GM12801 (cell line): ENCODE measurements around the gene LRIG1.

Experiments
- CTCF ChIP-seq: IDR thresholded peaks from one replicate; pipeline ENCODE4 v1.5.1; 2011; ENCODE audit warnings: control low read depth; ENCODE audit not compliant: insufficient read length; ENCODE audit errors: extremely low read depth

LRIG1 gene

GRCh38 chr3:66437341-66437929 is 63.4 kb downstream of the LRIG1 start:
- TF ChIP-seq CTCF = no peak

GRCh38 chr3:66435989-66436388 is 64.8 kb downstream of the LRIG1 start:
- TF ChIP-seq CTCF = no peak

GRCh38 chr3:66434726-66435125 is 66.1 kb downstream of the LRIG1 start:
- TF ChIP-seq CTCF = no peak

GRCh38 chr3:66433522-66433782 is 67.4 kb downstream of the LRIG1 start:
- no peak for TF ChIP-seq CTCF

- TF ChIP-seq CTCF = no peak
Observed at GRCh38 chr3:66432767-66433521, 67.9 kb downstream of the LRIG1 start.

- TF ChIP-seq CTCF = no peak
Observed at GRCh38 chr3:66432041-66432766, 68.6 kb downstream of the LRIG1 start.

GRCh38 chr3:66431494-66431893 is 69.3 kb downstream of the LRIG1 start:
- TF ChIP-seq CTCF = no peak
